LoVo (cell line): ENCODE results near the gene SYNPO.

Source experiments
- DNase-seq: peaks from one replicate; pipeline ENCODE4 v3.0.0-alpha.2; 2016; ENCODE audit warnings: low spot score

The SYNPO gene

DNA sequence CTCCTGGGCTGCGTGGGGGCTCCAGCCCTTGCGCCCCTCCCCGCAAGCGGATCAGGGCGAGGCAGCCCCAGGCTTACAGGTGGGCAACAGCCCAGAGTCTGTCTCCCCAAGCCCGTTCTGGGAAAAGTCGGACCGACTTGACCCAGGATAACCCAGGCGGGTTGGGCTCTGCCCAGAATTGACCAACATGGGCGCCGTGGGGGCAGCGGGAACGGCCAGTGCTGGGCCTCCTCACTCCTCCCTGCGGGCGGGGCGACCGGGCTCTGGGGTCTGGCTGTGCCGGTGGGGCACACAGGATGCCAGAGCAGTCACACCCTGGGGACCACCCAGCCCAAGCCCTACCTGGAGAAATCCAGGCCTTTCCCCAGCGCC lies 15.3 kb upstream of the SYNPO start:
- DNase-seq, result no peak

DNA sequence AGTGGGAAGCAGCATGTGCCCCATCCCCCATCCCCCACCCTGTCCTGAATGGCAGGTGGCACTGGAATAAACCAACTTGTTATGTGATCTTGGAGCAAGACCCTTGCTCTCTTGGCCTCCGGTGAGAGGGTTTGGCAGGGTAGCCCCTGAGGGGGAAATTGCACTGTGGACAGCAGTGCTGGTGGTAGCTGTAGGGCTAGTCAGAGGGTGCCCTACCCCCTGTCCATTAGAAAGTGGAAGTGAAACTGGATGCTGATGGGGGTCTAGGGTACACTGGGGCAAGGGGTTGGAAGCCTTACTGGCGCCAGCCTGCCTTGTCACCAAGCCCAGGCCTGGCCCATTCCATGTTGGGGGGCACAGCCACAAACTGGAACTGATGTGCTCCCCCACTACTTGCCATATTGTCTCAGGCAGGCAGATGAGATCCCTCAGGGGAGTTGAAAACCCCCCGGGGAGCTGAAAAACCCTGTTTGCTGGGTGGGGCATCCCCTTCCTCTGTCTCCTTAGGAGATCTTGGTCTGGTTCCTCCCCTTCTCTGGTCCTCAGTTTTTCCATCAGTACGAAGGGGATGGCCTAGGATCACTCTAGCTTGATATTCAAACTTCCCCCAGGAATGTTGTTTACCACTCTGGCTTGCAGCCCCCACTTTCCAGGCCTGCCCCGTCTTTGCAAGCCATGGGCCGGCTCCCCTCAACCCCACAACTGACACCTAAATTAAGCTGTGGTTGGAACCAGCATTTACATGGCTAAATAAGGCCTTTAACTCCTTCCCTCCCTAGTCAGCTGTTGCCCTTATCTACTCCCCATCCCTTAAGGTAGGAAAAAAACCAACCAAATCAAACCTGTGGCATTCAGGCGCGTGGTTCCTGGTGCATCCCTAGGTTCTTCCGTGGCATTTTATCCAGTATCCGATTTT lies 14.4 kb upstream of the SYNPO start:
- no peak for DNase-seq

DNA sequence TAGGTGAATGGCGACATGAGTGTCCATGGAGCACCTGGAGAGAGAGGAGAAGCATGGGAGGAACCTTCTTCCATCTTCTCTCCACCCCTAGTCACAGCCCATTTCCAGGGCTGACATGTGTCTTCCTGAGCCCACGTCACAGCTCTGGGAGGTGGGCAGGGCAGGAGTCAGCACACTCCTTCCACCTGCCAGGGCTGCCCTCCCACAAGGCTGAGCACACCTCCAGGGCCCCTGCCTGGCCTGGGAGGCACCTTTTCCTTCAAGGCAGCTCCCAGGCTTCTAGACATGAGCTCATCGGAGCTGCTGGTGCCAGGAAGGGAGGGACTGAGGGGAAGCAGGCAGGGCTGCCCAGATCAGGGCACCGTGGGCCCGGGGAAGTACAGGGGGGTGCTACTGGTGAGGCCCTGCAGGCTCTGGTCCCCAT lies 13.6 kb upstream of the SYNPO start:
- DNase-seq, result no peak

DNA sequence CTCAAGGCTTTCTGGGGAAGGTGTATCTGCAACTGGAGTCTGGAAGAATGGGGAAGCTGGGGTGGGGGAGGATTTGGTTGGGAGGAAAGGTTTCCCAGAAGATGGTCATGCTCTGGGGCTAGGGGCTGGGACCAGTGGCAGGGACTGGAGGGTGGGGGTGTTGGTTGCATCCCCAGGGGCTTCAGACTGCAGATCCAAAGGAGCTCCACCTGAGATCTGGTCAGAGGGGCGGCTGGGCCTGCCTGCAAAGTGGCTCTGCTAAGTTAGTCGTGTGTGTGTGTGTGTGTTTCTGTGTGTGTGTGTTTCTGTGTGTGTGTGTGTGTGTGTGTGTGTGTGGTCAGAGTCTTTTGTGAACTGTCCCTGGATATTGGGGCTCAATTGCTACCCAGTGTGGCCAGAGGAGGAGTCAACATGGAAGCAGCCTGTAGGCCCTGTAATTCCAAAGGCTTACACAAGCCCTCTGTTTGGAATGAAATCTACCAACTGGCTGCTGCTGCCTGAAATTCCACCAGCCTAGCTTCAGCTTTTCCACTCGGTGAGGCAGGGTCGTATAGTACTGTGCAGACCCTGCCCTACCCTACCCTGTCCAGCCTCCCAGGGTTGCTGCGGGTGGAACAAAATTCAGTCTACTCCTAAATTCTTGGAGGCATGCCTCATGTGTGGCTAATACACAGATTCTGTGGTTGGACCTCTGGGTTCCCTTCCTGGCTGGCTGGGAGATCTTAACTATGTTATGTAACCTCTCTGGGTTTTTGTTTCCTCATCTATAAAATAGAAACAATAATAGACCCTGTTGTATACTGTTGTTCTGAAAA lies 12.5 kb upstream of the SYNPO start:
- DNase-seq, result no peak

DNA sequence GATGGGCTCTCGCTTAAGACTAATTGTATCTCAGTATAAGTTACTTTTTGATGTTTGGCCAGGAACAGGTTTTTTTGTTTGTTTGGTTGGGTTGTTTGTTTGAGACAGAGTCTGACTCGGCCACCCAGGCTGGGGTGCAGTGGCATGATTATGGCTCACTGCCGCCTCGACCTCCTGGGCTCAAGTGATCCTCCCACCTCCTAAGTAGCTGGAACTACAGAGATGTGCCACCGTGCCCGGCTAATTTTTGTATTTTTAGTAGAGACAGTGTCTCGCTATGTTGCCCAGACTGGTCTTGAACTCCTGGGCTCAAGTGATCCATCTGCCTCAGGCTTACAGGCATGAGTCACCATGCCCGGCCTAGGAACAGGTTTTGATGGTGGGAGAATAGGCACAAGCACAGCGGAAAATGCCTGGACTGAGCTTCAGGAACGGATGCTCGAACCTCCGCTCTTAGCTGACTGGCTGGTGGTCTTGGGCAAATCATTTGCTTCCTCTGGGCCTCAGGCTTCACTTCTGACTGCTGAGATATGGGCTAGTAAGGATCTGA lies 11.4 kb upstream of the SYNPO start:
- no peak for DNase-seq

DNA sequence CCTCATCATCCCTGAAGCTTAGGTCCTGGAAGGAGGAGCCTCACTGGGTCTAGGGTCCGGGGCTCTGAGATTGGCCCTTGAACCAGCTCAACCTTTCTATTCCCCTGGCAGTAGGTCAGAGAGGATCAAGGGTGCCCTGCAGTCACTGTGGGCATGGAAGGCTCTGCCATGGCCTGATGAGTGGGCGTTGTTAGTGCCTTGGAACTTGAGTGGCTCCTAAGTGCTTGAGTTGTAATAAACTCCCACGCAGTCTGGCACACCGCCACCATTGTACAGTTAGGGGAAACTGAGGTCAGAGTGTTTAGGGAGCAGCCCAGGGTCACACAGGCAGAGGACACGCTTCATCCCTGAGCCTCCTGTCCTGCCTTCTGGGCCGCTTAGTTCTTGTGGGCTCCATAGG lies 10.4 kb upstream of the SYNPO start:
- DNase-seq, result no peak

DNA sequence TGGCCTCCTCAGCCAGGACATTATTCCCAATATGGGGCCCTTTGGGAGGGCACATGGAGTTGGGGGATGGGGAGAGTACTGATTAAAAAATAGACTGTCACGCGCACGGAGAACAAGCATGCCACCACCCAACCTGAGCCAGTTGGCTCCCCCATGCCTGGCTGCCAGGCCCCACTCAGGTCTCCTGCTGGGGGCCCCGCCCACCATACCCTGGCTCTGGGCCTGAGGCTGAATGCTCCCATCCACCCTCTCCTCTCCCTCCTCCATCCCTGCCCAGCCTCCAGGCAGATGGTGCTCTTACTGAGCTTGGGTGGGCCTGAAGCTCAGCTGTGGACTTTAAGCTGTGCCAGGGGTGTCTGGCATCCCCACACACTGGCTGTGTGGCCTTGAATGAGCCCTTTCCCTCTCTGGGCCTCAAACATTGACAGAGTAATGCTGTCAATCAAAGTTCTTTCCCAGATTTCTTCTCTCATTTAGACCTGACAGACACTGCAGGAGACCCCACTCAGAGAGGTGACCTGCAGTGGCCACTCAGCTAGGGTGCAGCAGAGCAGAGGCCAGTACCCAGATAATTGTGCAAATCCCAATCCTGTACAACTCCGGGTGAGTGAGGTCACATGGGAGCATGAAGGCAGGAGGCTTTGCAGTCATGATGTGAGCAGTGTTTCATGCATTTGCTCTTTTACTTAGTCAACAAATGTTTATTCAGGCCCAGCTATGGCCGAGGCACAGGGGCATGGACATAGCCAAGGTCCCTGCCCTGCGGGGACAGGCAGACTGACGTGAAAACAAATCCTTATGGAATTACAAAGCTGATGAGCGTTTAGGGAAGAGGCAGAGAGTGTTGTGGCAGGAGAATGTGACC lies 9.8 kb upstream of the SYNPO start:
- no peak for DNase-seq

DNA sequence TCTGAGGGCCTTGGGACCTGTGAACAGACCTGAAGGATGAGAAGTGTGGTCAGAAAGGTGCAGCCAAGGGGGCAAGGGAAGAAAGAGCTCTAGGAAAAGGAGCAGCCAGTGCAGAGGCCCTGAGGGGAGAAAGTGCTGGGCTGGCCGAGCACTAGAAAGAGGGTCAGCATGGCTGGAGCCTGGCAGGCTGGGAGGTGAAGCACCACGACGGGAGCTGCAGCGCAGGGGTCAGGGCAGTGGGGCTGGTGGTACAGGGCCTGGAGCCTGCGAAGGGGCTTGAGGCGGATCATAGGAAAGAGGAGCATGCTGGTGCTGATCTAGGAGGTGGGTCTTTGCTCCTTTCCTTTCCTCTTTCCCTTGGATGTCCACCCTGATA lies 9.1 kb upstream of the SYNPO start:
- DNase-seq, result no peak

DNA sequence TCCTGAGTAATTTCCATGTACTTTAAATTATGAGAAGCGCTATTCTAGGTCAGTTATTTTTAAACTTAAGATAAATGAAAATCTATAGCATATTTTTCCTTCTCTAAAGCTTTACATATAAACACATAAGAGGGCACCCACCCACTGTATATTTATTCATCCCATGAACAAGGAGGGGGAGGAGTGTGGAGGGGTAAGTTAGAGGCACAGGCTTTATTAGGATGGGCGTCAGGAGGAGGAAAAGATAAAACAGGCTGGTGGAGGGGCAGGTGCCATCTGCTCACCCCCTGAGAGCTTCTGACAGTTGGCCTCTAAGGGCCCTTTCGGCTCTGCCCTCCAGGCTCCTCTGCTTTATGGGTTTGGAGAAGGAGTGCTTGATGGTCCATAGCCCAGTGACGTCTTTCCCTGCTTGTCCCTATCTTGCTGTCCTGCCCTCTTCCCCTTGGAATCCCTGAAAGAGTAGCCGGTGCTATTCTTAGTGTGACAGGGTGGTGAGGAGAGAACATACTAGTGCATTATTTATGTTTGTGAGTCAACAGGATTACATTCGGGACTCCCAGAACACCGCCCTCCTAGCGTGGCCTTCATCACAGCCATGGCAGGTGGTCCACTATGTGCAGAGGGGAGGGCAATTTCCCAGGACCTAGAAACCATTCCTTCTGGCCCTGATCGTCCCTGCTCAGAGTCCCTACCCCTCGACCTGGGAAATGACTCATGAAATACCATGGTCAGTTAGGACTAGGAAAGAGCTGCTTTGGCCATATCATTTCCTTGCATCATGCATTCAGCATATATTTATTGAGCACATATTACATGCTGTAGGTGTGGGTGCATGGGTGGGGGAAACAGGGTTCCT lies 7.9 kb upstream of the SYNPO start:
- no peak for DNase-seq

DNA sequence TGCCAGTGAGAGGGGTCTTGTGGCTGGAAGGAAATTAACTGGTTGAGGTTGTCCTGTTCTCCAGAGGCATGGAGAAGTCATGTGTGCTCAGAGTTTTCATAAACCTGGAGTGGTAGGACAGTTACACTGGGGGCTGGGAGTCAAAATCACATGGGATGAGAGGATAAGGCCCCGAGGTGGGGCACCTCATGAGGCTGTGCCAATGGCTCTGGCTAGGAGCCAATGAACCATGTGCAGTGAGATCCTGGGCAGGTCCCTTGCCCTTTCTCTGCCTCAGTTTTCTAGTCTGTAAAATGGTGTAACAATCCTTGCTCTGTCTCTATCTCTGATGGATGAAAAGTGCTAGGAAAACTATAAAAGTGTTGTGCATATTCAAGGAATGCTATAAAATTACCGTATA lies 7.0 kb upstream of the SYNPO start:
- no peak for DNase-seq

DNA sequence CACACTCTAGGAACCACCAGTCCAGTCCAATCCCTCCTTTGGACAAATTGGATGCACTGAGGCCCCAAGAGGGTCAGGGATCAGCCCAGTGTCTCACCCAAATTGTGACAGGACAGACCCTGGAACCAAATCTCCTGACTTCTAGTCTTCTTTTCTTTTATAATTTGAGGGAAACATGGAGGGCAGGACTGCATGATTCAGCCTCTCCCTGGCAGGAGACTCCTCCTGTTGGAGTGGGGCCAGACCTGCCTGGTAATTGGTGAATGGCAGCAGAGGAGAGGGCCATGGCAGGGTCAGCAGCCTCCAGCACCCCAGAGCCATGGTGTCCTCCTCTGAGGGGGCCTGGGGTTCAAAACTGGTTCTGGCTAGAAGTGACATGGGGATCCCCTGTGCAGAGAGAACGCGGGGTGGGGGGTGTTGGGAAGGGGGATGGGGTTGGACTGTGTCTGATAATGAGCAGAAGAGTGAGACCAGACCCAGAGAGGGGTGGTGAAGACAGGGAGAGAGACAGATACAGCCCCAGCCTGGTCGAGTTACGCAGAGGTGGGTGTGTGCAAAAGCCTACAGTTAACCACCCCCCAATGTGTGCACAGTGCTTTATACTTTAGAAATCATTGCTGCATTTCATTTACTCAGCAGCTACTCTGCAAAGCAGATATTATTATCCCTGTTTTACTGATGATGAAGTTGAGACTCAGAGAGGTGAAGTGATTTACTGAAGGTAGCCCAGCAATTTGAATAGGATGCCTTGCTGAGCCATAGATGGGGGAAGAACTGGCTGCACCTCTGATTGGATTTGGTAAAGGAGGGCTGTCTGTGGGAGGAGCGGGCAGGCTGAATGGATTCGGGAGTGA lies 3.8 kb upstream of the SYNPO start:
- peak; percentile 64 for DNase-seq

DNA sequence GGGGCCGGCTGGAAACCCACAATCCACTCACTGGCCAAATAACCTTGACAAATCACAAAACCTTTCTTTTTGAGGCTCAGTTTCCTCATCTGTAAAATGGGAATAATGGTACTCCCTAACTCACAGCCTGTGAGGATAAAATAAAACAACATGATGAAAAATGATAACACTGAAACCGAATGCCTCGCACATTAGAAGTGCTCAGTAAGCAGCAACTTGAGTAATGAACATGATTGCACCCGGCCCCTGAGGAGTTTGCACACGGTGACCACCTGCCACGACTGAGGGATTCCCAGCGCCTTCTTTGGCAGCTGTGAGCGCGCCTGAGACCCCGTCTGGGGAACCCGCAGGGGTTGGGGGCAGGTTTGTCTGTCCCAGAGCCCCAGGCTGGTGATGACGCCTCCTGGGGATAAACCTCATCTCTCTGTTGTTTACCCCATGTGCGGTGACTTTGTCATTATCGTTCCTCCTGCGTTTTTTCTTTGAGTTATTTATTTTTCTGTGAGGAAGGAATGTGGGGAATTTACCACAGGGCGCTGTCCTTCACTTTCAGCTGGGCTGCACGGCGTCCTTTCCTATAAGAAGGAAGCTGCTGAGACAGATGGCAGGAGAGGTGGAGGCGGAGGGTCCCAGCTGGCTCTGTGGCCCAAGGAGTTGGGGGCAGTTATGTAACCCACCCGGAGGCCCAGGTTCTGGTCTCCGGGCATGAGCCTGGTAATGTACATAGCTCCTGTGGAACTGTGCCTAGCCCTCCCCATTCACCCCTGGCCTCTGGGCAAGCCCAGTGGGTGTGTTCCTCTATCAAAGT lies 3.0 kb upstream of the SYNPO start:
- peak; percentile 84 for DNase-seq

DNA sequence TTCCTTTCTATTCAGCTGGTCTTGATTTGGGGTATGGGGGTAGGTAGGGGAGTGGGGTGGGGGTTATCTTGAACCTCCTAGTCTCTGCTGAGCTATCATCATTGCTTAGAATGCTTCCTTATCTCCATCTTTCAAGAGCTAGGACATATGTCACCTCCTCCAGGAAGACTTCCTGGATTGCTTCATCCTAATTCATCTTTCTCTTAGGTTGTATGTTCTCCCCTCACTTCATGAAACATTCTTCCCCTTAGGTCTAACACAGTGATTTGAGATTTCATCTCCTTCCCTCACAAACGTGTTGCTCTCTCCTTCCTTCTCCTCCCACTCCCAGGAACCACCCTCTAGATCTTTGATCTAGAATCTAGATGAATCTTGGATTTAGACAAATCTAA lies 2.4 kb upstream of the SYNPO start:
- no peak for DNase-seq

DNA sequence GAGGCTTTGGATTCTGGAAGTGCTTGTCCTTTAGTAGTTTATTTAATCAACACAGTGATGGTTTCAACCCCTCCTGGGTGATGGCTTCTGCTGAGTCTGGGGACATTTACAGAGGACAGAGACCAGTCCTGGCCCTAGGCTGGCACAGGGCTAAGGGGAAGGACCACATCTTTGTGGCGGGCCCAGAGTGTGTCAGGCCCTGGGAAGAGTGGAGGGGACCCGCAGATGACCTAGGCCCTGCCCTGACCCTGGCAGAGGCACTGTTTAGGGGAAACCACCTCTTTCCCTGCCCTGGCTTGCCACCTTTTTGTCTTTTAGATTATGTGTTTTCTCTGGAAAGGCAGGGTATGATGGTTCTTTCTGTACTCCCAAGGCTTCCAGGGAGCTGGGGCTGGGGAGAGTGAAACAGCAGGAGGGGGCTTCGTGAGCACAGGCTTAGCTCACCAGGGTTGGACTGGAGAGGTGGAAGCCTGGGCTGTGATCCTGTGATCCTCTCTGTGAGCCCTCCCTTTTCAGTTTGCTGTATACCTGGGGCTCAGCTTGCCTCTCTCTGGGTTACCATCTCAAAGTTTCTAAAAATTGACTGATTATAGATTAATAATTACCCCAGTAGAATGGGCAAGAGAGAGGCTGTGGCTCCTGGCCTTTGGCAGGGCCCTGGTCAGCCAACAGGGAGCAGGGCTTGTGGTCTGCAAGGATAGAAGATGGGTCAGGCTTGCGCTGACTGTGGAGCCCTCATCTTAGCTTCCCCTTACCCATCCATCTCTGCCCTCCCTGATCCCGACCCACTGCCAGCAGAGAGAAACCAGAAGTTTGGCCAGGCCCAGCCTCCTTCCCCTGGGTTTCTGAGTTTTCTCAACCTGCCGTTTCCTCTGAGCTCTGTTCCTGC lies 1.7 kb upstream of the SYNPO start:
- no peak for DNase-seq

DNA sequence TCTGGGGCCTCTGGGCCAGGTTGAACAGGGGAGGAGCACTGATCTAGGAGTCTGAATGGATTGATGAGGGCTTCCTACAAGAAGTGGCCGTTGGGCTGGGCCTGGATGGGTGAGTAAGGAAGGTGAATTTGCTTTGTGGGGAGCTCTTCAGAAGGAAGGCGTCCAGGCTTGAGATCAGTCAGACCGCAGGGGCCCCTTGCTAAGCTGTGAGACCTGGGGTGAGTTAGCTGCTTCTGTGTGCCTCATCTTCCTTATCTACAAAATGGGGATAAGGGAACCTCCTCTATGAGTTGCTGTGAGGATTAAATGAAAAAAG lies 1.1 kb upstream of the SYNPO start:
- DNase-seq, result no peak

DNA sequence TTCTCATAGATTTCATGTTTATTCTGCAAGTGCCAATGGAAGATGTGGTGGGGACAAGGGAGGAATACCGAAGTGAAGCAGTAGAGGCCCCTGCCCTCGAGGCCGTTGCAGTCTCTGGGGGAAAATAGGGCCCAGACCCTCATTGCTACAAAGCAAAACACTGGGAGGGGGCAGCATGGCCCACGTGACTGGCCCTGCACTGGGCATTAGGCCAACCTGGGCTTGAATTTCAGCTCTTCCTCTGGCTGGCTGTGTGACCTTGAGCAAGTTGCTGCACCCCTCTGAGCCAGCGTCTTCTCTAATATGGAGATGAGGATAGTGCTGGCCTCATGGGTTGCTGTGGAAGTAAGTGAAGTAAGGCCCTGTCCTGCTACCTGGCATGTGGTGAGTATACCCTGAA lies 709 bp upstream of the SYNPO start:
- DNase-seq, result no peak

DNA sequence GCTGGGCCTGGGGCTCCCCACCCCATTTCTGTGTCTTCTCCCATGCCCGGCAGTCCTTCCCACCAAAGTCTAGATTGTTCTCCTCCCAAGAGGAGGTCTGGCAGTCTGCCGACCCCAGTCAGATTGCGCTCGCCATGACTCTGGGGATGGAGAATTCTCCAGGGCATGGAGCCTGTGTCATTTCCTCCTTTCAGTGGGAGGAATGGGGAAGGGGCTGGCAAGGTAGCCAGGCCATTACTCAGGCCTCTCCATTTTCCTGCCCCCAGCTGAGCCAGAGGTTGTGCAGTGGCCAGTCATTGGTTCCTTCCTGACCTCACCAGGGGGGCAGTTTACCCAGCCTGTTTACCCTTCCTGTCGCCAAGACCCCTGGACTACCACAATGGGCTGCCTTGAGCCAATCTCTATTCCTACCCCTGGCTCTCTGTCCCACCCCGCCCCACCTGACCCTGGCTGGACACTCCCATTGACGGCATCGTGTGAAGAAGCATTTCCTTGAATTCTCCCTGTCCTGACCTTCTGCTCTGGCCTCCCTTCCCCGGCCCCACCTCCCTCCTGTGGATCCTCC lies 628 bp downstream of the SYNPO start:
- no peak for DNase-seq
